Hepatocyte (in vitro differentiated cells): ENCODE results near the gene RASSF1.

ENCODE experiments used
- CTCF ChIP-seq: fragments of 200-600 bp; sonication (generic); IDR thresholded peaks from 2 replicates; pipeline ENCODE4 v1.5.1; 2016; ENCODE audit warnings: antibody characterized with exemption, mild to moderate bottlenecking; ENCODE audit not compliant: poor library complexity
- EZH2 ChIP-seq: fragments of 200-600 bp; sonication (generic); IDR thresholded peaks from 2 replicates; pipeline ENCODE4 v1.6.1; 2016; ENCODE audit warnings: antibody characterized with exemption, mild to moderate bottlenecking, borderline replicate concordance
- EZH2phosphoT487 ChIP-seq: fragments of 200-600 bp; sonication (generic); IDR thresholded peaks from one replicate; pipeline ENCODE4 v1.6.1; 2018; ENCODE audit warnings: antibody characterized with exemption, mild to moderate bottlenecking, low read depth, moderate library complexity; ENCODE audit not compliant: unreplicated experiment, severe bottlenecking

- TF ChIP-seq CTCF (no peak), EZH2phosphoT487 (no peak), EZH2 (no peak)
Observed at GRCh38 chr3:50322115-50322385, 18.6 kb downstream of the RASSF1 start.
